ENCODE results near the gene ZNF644.

DNA sequence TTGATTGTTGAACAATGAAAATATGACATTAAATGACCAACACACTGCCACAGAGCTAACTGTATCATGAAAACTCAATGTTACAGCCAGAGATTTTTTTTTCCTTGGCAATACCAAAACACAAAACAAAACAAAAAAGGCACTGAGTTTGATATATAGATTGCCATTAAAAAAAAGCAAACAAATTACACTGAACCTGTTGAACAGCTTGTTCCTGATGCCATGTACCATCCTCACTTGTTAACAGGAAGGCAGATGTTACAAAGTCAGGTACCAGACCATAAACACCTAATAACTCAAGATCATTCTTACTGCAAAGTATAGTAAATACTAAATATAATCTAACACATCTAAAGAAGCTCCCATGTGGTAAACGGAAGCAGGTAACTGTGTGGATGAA is 75.2 kb downstream of the ZNF644 start:
- TF ChIP-seq, protein P1, sequence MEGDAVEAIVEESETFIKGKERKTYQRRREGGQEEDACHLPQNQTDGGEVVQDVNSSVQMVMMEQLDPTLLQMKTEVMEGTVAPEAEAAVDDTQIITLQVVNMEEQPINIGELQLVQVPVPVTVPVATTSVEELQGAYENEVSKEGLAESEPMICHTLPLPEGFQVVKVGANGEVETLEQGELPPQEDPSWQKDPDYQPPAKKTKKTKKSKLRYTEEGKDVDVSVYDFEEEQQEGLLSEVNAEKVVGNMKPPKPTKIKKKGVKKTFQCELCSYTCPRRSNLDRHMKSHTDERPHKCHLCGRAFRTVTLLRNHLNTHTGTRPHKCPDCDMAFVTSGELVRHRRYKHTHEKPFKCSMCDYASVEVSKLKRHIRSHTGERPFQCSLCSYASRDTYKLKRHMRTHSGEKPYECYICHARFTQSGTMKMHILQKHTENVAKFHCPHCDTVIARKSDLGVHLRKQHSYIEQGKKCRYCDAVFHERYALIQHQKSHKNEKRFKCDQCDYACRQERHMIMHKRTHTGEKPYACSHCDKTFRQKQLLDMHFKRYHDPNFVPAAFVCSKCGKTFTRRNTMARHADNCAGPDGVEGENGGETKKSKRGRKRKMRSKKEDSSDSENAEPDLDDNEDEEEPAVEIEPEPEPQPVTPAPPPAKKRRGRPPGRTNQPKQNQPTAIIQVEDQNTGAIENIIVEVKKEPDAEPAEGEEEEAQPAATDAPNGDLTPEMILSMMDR (IDR thresholded peaks at IDR 0.05) = no peak
- TF ChIP-seq POLR2A (IDR thresholded peaks at IDR 0.05) = no peak

Data from breast epithelium (tissue), 3 donors.